GM19099 (cell line): ENCODE results near the gene SLC25A53.
"Not testable (repeated sequence)": the region's sequence is repeated elsewhere in the genome, so short reads cannot be mapped to it uniquely, and the experiment has no call there.

ENCODE experiments used
- POLR2A ChIP-seq: IDR thresholded peaks from 3 replicates; pipeline ENCODE4 v1.6.1; 2011; ENCODE audit warnings: low read depth; ENCODE audit not compliant: insufficient read length; ENCODE audit errors: extremely low read depth

The SLC25A53 gene

GRCh38 chrX:104104676-104105075, 52.1 kb downstream of the SLC25A53 start:
- no peak for TF ChIP-seq POLR2A

- no peak for TF ChIP-seq POLR2A
These were observed 57.9 kb downstream of the SLC25A53 start for GRCh38 chrX:104098919-104099318.

GRCh38 chrX:104098151-104098808, 58.5 kb downstream of the SLC25A53 start:
- no peak for TF ChIP-seq POLR2A

- no peak for TF ChIP-seq POLR2A
These were observed 70.9 kb downstream of the SLC25A53 start for GRCh38 chrX:104085919-104086318.

- TF ChIP-seq POLR2A = no peak
These were observed 71.3 kb downstream of the SLC25A53 start for GRCh38 chrX:104085477-104085876.

GRCh38 chrX:104084534-104085277, 72.1 kb downstream of the SLC25A53 start:
- TF ChIP-seq POLR2A = no peak

- TF ChIP-seq POLR2A = no peak
These were observed 72.7 kb downstream of the SLC25A53 start for GRCh38 chrX:104084063-104084462.

- TF ChIP-seq POLR2A = not testable (repeated sequence)
These were observed 80.9 kb downstream of the SLC25A53 start, which contains the start of gene TMSB15C for GRCh38 chrX:104075778-104076445. TMSB15C (minus strand) TSS chrX:104076236.
